CMK (cell line): ENCODE results near the gene SLC66A1.

Experiments used
- DNase-seq: peaks from one replicate; pipeline ENCODE4 v3.0.0-alpha.2; 2010; ENCODE audit warnings: low read depth

SLC66A1 gene

DNA sequence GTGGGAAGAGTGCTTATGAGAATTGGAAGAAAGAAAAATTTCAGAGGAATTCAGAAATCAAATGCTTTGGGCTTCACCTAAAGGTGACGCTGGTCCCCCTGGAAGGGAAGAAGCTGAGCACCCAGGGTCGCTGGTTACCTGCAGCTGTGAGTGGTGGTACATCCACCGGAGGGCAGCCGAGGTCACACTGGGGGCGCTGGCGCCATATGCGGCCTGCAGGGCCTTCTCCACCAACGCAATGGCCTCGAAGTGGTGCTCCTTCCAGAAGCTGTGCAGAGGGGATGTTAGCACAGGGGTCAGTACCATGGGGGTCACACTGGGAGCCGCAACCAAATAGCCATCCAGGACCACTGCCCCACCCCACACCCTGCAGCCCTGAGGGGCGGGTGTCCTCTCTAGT is 6.2 kb upstream of the SLC66A1 start:
- no peak for DNase-seq

DNA sequence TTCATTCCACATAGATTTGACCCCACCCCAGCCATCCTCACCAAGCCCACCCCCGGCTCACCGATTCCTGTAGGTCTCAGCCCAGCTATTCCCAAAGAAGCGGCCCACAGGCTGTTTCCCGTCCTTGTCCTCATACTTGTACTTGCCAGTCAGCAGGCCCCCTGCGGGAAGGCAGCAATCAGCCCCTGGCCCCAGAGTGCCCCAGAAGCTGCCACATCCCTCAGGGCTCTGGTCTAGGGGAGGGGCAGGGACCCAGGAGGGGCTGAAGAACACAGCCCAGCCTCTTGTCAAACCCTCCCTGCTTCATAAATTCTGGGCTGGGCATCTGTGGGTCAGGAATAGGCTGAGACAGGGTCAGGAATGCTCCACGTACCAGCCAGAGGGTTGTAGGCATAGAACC is 5.2 kb upstream of the SLC66A1 start:
- DNase-seq: no peak

- no peak for DNase-seq
Observed at GRCh38 chr1:19307794-19308508, 4.2 kb upstream of the SLC66A1 start.

- no peak for DNase-seq
Observed at GRCh38 chr1:19308509-19308907, 3.6 kb upstream of the SLC66A1 start.

DNA sequence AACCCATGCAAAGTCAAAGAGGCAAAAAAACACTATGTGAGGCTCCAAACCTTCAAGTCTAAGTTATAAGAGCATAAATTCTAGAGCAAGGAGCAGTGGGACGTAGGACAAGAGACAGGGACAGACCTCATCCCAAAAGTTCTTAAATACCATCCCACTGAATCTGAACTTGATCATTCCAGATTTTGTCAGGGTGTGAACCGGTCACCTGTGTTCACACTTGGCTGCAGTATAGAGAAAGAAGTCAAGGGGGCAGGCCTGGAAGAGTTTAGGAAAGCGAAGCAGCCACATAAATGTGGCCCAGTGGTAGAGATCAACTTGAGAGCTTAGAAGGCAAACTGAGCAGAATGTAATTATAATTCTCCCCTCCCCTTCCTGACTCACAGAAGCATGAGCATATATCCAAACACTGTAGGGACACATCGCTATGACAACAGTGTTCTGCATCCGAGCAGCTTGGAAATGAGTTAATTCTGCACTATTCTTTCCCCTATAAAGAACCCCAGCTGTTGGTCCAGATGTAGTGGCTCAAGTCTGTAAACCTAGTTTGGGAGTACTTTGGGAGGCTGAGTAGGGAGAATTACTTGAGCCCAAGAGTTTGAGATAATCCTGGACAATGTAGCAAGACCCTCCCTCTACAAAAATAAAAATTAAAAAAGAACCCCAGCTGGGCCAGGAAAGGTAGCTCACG is 2.9 kb upstream of the SLC66A1 start:
- DNase-seq: no peak

GRCh38 chr1:19310061-19310460 is 2.1 kb upstream of the SLC66A1 start:
- DNase-seq: no peak

DNA sequence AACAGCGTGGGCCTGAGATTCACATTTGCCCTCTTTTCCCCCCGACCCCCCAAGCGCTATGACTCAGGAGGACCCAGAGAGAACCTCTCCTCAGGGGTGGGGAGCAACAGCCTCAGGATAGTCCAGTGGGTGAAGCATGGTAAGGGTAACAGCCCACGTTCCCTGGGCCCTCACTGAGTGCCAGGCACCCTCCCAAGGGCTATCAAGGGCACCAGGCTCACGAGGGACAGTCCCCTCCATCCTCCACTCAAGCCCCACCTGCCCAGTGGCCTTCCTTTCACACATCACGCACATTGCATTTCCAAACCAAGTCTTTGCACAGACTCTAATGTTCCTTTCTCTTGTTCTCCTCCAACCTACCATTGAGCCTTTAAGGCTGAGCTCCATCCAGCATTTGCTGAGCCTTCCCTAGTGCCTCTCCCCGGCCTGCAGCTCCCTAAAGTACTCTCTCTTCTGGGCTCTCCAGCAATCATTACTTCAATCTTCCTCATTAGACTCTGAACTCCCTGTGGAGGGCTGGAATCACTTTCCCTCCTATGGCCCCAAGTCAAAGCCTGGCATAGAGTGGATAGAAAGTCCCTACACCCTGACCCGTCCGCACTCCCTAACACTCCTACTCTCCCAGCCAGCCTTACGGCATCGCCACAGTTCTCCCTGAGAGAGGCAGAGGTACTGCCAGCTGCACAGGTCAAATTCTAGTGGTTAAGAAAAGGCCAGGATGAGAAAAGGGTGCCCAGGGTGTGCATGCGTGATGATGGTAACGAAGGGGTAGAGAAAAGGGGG is 1.2 kb upstream of the SLC66A1 start:
- no peak for DNase-seq

DNA sequence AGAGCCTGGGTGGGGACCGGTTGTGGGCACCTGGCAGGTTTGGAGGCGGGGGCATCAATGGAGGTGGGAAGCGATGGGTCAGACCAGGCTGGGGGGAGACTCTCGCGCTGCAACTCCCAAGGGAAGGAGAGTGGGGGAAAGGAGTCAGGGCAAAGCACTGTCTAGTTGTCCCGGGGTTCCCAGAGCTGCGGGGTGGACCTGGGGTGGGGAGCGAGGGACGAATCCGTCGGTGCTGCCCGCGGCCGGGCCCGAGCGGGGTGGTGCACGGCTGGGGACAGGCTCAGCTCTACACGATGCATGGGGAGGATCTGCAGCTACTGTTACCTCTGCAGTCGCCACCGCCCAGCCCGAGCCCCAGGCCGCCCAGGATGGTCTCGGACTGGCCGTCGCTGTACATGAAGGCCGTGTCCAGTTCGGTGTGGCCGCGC is 609 bp upstream of the SLC66A1 start:
- DNase-seq: no peak

DNA sequence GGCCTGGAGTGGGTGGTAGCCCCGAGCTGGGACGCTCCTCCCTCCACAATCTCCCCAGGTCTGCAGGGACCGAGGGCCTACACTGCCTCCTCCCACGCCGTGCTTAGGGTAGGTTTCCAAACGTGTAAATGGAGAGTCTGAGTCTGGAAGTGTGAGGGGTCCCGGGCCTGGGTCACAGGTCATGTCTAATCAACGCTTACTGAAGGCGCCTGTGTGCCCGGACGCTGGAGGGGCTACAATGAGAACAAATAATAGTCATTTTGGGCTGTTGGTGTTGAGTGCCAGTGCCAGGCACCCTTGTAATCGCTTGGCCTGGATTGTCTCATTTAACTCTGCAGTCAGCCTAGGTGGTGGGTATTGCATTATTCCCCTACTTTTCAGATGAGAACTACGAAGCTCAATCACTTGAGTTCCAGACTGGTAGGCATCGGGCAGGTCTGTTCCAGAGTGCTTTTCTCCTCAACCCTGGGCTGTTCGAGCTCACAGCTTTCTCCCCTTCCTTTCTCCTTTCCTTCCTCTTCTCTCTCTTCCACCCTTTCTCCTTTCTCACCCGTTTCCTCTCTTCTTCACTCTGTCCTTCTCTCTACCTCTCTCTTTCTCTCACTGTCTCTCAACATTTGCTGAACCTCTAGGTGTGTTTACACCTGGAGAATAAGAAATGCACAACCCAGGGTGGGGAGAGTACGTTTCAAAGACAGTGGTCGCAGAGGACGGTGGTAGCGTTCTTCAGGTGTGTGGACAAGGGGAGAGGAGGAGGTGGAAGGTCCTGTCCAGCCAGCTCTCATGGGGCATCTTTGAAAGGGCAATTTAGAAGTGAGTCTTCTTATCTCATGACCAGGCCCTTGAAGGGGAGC is 883 bp downstream of the SLC66A1 start:
- DNase-seq: no peak

DNA sequence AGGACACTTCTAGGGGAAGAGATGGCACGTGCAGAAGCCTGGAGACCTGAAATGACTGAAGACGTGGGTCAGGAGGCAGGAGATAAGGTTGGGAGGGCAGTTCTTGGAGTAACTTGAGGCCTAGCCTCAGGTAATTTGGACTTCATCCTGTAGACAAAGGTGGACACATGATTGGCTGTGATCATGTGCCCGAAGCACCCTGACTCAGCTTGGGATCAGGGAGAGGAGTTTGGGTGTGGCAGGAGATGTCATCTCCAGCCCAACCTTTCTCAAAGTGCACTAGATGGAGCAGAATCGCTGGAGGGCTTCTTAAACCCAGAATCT is 1.5 kb downstream of the SLC66A1 start:
- no peak for DNase-seq

- no peak for DNase-seq
Observed at GRCh38 chr1:19313961-19314882, 2.1 kb downstream of the SLC66A1 start.

GRCh38 chr1:19315378-19316198 is 3.5 kb downstream of the SLC66A1 start:
- DNase-seq: peak; percentile 72

DNA sequence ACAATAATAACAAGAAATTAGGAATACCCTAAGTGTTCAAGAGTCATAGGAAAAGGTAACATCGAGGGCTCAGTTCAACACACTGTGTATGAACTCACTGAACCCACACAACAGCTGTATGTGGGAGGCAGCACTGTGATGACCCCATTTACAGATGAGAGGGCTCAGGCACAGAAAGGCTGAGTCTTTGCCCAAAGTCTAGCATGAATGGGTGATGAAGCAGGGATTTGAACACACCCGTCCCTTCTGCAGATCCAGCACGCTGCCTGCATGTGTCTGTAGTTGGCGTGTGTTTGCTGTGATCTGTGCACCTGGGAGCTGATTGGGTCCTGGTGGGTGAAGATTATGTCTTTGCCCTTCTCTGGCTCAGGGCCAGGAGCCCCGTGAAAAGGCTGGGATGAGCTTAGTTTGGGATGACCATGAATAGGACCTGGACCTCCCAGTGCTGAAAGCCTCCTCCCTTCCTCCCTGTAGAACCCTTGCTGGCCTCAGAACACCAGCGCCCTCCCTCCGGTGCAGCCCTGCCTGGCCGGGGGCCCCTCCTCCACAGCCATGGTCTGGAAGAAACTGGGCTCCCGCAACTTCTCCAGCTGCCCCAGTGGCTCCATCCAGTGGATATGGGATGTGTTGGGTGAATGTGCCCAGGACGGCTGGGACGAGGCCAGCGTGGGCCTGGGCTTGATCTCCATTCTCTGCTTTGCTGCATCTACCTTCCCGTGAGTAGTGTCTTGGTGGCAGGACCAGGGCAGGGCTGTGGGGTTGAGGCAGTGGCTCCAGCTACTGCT is 5.2 kb downstream of the SLC66A1 start:
- DNase-seq: no peak

DNA sequence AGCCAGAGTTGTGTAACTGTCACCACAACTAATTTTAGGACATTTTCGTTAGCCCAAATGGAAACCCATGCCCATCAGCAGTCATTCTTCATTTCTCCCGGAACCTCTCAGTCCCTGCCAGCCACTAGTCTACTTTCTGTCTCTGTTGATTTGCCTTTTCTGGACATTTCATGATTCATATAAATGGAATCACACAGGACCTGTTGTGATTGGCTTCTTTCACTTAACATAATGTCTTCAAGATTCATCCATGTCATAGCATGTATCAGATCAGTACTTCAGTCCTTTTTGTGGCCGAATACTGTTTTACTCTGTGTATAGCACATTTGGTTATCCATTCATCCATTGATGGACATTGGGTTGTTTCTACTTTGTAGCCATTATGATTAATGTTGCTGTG is 7.1 kb downstream of the SLC66A1 start:
- no peak for DNase-seq

- DNase-seq: no peak
Observed at GRCh38 chr1:19321071-19321470, 8.9 kb downstream of the SLC66A1 start.

GRCh38 chr1:19322481-19322880 is 10.4 kb downstream of the SLC66A1 start:
- DNase-seq: no peak

DNA sequence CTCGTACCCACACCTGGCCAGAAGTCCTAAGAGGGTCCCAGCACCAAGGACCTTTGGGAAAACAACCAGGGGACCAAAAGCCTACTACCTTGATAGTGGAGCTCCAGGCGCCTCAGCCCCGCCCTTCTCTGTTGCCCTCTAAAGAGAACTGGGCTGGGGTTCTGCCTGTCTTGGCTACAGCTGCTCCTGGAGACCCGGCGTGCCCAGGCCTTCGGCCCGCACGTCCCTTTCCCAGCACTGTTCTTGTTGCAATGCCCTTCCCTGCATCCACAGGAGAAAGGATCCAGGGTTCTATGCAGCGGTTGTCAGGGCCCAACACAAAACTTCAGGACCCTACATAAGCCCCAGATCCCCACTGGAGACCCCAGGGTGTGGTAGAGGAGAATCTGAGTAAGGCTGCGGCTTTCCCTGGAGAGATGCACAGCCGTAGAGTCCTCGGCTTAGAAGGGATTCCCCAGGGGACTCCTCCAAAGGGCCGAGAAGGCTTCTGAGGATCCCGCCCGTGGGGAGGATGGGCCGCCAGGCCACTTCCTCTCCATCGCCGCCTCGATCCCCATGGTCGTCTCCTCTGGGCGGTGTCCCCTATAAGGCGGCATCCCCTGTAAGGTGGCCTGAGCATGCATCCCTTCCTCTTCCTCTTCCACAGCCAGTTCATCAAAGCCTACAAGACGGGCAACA is 12.0 kb downstream of the SLC66A1 start:
- peak; percentile 56 for DNase-seq

GRCh38 chr1:19324665-19324990 is 12.5 kb downstream of the SLC66A1 start:
- no peak for DNase-seq

GRCh38 chr1:19325368-19325957 is 13.3 kb downstream of the SLC66A1 start:
- peak; percentile 99 for DNase-seq
